ENCODE measurements around the gene SFXN1. TPM values are rescaled to one million over a fixed set of nuclear protein-coding genes. Genes with fewer than 3 reads are reported as not detected.

Gene SFXN1
- total and polyA plus RNA-seq, 8 donors: 4.3 to 18.1 (median 10.5) TPM

GRCh38 chr5:175551266-175551665, 72.9 kb downstream of the SFXN1 start:
- FAIRE-seq: no peak
- intact Hi-C loops (cut with DNase I): no loop called here
- H3K27me3 ChIP-seq: peaks cover 0 to 4% (median 0%) of the 10 kb centered on the region in 4 donors
- H3K9me3 ChIP-seq: no peaks in the 10 kb centered on the region
- no peaks in the 10 kb centered on the region for H3K36me3 ChIP-seq
- no peak overlapping the region for H3K27ac ChIP-seq
- H3K4me3 ChIP-seq: no peak overlapping the region
- no peak for ATAC-seq
- TF ChIP-seq CTCF (IDR thresholded peaks at IDR 0.05): no peak
- DNase-seq: no peak
- no peaks in the 10 kb centered on the region for H3K4me1 ChIP-seq
- 43 to 77% methylated on average over 4 of the region's 4 CpGs for WGBS, 2 donors

- no peaks in the 10 kb centered on the region for H3K9me3 ChIP-seq
- ATAC-seq (no peak), DNase-seq (no peak), FAIRE-seq (no peak)
- no peaks in the 10 kb centered on the region for H3K36me3 ChIP-seq
- TF ChIP-seq CTCF (IDR thresholded peaks at IDR 0.05): no peak
- intact Hi-C loops (cut with DNase I): no loop called here
- H3K4me3 ChIP-seq: no peak overlapping the region
- no peak overlapping the region for H3K27ac ChIP-seq
- peaks cover 0 to 4% (median 0%) of the 10 kb centered on the region in 4 donors for H3K27me3 ChIP-seq
- H3K4me1 ChIP-seq: no peaks in the 10 kb centered on the region
- WGBS, 2 donors: 71 to 82% methylated on average over 8 of the region's 8 CpGs
These were observed 75.9 kb downstream of the SFXN1 start for GRCh38 chr5:175554296-175554695.

GRCh38 chr5:175555168-175555785, 76.9 kb downstream of the SFXN1 start:
- WGBS, 2 donors: 64 to 87% methylated on average over 12 of the region's 12 CpGs
- Histone ChIP-seq H3K36me3 (no peaks in the 10 kb centered on the region), H3K9me3 (no peaks in the 10 kb centered on the region), H3K27ac (no peak overlapping the region), H3K4me3 (no peak overlapping the region), H3K4me1 (no peaks in the 10 kb centered on the region), H3K27me3 (peaks cover 0 to 4% (median 0%) of the 10 kb centered on the region in 4 donors)
- ATAC-seq (no peak), DNase-seq (no peak), FAIRE-seq (no peak)
- intact Hi-C loops (cut with DNase I): no loop called here
- TF ChIP-seq CTCF (IDR thresholded peaks at IDR 0.05): no peak

- ATAC-seq: no peak
- Histone ChIP-seq H3K9me3 (no peaks in the 10 kb centered on the region), H3K4me3 (no peak overlapping the region), H3K27ac (no peak overlapping the region), H3K4me1 (no peaks in the 10 kb centered on the region), H3K36me3 (no peaks in the 10 kb centered on the region), H3K27me3 (peaks cover 0 to 4% (median 0%) of the 10 kb centered on the region in 4 donors)
- no peak for DNase-seq
- intact Hi-C loops (cut with DNase I): no loop called here
- WGBS, 2 donors: 37 to 45% methylated on average over 4 of the region's 4 CpGs
- no peak for TF ChIP-seq CTCF (IDR thresholded peaks at IDR 0.05)
- FAIRE-seq: no peak
These were observed 78.4 kb downstream of the SFXN1 start for GRCh38 chr5:175556794-175557193.

GRCh38 chr5:175557778-175558177, 79.4 kb downstream of the SFXN1 start:
- intact Hi-C loops (cut with DNase I): no loop called here
- TF ChIP-seq CTCF (IDR thresholded peaks at IDR 0.05): no peak
- H3K9me3 ChIP-seq: no peaks in the 10 kb centered on the region
- H3K27ac ChIP-seq: no peak overlapping the region
- no peaks in the 10 kb centered on the region for H3K36me3 ChIP-seq
- FAIRE-seq (no peak), DNase-seq (no peak), ATAC-seq (no peak)
- no peaks in the 10 kb centered on the region for H3K4me1 ChIP-seq
- peaks cover 0 to 9% (median 0%) of the 10 kb centered on the region in 4 donors for H3K27me3 ChIP-seq
- WGBS, 2 donors: 51 to 60% methylated on average over 5 of the region's 5 CpGs
- no peak overlapping the region for H3K4me3 ChIP-seq
